GM18498 (cell line): Measurements from ENCODE around the gene RBM23.

Experiments
- ATAC-seq: cut with Tn5 transposase; IDR thresholded peaks from one replicate; pipeline ENCODE4 v1.9.1; 2021; ENCODE audit warnings: mild to moderate bottlenecking, moderate library complexity; ENCODE audit not compliant: unreplicated experiment

Gene RBM23

DNA sequence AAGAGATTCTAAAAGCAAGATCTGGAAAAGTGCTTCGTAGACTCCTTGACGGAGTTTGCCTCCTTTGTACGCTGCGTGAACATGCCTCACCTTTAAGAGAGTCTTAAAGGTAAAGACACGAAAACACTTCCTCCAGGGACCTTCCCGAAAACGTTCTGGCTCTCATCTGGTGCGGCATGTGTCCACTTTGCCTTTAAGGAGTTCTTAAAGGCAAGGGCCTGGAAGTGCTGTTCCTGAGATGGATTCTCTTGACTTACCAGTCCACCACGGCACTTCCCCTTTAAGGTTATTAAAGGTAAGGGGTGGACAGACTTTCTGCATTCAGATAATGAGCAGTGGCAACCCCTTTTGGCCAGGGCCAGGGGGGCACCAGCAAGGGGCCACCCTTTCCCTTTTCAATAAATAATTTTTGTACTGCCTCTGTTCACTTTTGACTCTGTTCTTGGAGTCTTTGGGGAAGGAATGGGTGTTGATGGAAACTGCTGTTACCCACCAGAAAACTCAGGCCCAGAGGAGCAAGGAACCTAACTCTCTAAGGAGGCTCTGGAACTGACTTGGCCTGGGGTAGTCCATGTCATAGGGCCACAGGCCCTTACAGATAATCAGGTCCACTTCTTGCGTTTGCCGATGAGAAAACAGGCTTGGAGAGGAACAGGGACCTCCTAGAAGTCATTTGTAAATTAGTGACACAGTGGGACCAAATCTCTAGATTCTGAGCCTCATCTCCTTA, 31.5 kb downstream of the RBM23 start:
- peak; percentile 32 for ATAC-seq

DNA sequence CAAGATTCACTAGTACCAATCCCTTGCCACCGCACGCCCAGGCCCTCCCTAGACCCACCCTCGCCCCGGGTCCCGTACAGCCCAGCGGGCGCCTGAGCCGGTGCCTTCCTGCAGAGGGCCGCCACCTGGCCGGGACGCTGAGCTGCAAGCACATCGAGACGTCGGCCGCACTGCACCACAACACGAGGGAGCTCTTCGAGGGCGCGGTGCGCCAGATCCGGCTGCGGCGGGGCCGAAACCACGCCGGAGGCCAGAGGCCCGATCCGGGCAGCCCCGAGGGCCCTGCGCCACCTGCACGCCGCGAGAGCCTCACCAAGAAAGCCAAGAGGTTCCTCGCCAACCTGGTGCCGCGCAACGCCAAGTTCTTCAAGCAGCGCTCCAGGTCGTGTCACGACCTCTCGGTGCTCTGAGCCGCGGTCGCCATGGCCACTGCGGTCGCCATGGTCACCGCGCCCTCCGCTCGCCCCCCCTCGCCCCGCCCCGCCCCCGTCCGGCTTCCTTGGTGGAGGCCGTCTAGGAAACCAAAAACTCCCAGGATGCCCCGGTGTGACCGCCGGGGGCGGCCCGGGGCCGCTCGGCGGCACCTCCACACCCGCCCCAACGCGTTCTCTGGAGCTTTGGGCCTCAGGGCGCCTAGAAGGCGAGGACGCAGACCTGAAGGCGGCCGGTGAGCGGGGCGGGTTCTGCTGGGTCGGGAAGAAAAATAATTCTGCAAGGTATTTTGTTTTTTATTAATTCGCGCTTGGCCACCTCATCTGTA, 32.3 kb downstream of the RBM23 start:
- ATAC-seq: peak; percentile 56

DNA sequence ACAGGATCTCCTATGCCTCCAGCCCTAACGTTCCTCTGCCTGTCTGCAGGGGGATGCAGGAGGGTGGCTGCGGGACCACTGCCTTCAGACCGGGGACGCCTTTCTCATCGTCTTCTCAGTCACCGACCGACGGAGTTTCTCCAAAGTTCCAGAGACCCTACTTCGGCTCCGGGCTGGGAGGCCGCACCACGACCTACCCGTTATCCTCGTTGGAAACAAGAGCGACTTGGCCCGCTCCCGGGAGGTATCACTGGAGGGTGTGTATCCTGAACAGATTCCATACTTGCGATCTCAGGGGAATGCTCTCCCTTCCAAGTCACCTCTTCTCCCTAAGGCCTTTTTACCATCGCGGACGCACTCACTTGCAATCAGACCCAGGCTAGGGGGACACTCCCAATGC, 33.0 kb downstream of the RBM23 start:
- no peak for ATAC-seq

DNA sequence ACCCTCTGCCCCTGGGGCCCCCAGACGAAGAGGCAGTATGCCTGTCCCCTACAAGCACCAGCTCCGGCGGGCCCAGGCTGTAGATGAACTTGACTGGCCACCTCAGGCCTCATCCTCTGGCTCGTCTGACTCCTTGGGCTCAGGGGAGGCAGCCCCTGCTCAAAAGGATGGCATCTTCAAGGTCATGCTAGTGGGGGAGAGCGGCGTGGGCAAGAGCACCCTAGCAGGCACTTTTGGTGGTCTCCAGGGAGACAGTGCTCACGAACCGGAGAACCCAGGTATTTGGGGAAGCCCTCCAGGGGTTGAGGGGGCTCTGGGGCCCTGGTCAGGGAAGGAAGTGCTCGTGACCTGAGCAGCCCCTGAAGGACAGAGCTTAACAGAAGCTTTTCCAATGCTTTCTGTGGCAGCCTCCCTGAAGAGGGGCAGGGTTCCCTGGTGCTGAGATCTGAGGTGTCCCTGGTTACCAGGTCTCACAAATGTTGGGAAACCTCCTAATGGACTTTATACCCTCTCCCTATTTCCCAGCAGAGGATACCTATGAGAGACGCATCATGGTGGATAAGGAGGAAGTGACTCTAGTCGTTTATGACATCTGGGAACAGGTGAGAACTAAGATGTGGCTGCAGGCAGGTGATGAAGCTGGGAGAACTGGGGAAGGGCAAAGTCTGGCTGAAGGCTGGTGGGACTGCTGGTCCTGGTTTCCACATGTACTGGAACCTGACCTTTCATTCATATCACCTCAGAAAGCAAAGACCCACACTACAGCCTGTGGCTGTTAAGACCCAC, 34.0 kb downstream of the RBM23 start:
- ATAC-seq: no peak

DNA sequence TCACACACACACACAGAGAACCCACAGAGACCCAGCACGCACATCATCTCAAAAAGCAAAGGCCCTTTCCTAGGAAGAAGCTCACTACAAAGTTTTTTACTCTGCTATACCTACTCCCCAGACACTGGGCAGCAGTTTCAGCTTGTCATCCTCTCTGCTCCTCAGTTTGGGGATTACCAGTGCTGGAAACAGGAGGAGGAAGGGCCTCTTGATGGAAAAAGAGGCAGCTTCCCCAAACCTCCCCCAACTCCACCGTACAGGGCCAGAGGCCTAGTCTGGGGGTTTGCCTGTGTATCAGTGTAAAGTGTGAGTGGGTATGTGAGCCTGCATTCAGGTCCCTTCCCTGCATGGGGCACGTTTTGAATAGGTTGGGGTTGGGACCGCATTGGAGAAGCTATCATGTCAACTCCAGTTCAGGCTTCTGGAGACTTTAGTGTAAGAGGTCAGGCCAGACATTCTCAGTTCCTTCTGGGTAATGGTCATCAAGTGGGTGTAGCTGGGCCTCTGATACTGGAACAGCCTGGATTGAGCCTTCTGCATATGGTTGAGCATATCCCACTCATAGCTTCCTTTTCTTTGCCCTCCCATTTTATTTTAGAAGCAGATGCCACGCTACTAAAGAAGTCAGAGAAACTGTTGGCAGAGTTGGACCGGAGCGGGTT, 34.7 kb downstream of the RBM23 start:
- no peak for ATAC-seq

DNA sequence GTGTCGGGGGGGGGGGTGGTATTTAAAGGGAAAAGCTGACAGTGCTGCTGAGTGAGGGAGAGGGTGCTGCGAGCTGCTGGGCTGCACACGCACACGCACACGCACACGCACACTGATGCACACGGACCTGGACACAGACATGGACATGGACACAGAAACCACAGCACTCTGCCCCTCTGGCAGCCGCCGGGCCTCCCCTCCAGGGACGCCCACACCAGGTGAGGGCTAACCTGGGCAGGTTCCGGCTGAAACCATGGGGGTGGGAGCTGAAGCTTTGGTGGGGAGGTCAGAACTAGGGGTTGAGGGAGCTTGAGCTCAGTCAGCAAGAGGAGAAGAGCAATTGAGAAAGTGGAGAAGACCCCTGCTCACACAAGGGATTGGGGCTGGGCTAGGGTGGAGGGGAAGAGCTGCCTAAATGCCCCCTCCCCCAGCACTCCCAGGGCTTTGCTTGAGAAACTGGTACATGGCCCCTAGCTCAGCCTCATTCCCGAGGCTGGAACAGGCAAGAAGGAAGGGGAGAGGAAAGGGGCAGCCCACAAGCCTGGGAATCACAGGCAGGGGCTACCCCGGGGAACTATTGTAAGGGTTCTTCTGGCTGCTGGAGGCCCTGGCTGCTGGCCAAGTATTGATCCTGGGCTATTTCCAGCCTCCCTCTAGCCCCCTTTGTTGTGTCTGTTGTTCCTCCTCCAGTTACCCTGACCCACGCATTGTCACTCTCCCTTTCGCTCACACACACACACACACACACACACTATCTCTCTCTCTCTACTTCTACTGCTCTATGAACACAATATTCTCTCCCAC, 35.6 kb downstream of the RBM23 start, which contains the start of gene REM2:
Gene REM2, plus strand, starts transcription at position 50 of the 804 bp plus-strand sequence. Its CDS starts 66 bp downstream, at position 116.
- ATAC-seq: no peak

DNA sequence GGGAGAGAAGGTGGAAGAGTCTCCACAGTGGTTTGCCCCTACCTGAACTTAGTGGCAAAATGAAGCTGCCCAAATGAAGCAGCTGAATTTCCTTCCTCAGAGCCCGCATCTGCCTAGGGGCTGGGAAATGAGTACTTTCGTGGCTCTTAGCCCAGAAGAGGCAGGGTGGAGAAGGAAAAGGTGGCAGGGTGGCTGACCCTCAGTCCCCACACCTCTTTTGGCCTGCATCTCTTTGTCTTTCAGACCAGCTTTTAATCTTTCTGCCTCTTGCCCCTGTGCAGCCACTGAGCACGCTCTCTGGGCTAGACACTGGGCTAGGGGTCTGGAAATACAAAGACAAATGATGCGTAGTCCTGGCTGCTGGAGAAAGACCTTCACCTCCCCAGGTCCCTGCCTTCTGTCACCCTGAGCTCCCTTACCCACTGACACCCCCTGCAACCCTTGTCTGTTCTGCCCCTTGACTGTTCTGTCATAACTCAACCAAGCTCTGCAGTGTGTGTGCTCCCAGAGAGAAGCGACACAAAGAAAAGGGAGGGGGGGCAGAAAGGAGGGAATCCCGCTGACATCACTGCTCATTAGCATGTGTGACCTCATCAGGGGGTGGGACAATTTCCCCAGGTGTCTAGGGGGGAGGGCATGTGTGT, 36.3 kb downstream of the RBM23 start:
- no peak for ATAC-seq

DNA sequence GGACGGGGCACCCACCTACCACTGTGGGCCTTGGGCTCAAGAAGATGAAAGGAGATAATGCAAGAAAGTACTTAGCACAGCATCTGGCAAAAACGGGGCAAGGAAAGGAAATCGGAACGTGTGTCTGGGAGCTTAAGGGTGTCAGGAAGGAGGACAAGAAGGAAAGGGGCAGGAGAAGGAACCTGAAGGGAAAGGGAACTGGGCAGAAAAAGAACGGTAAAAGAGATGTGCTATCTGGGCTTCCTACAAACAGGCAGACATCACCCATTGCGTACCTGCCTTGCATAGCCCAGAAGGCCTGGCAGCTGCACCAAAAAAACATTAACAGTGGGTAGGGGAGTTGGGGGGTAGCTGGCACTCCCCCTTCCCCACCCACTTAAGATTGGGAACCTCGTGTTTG, 36.9 kb downstream of the RBM23 start:
- ATAC-seq: no peak

DNA sequence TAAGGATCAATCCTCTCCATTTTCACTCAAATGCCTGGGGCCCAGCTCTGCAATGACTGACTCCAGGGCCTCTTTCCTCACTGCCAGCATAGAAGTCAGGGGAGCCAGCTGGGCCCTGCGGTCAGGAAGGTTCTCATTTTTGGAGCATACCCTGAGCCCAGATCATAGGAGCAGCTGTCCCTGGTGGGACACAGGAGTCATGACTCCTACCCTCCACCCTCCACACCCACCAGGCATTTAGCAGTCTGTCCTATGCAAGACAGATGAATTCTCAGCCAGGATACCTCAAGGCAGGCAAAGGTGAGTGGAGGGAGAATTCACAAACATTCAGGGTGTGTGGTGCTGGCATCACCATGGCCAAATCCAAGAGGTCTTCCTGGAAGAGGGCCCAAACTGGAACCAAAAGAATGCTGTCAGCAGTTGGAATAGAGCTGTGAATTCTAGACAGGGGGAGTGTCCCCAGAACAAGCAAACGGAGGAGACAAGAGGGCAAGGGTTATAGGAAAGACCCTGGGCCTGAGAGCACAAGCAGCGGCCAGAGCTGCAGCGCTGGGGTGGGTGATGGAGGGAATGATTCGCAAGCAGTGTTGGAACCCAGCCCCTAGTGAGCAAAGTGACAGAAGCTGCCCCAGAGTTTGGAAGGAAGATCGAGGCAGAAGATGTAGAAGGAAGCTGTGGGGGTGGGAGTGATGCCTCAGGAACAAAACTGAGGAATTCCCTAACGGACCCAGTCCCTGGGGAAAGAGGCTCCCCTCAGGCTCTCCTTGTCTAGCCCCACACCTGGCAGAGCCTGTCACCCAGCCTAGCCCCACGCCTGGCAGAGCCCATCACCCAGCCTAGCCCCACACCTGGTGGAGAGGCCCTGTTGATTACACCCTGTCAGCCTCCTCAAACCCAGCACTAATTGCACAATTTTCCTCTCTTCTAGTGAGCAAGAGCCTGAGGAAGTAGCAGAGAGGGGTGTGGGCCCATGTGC, 40.4 kb downstream of the RBM23 start:
- ATAC-seq: no peak

DNA sequence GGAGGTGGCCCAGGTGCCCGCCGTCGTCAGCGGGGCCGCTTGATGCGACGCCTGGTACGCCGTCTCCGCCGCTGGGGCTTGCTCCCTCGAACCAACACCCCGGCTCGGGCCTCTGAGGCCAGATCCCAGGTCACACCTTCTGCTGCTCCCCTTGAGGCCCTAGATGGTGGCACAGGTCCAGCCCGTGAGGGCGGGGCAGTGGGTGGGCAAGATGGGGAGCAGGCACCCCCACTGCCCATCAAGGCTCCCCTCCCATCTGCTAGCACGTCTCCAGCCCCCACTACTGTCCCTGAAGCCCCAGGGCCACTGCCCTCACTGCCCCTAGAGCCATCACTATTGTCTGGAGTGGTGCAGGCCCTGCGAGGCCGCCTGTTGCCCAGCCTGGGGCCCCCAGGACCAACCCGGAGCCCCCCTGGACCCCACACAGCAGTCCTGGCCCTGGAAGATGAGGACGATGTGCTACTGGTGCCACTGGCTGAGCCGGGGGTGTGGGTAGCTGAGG, 41.9 kb downstream of the RBM23 start:
- ATAC-seq: no peak

DNA sequence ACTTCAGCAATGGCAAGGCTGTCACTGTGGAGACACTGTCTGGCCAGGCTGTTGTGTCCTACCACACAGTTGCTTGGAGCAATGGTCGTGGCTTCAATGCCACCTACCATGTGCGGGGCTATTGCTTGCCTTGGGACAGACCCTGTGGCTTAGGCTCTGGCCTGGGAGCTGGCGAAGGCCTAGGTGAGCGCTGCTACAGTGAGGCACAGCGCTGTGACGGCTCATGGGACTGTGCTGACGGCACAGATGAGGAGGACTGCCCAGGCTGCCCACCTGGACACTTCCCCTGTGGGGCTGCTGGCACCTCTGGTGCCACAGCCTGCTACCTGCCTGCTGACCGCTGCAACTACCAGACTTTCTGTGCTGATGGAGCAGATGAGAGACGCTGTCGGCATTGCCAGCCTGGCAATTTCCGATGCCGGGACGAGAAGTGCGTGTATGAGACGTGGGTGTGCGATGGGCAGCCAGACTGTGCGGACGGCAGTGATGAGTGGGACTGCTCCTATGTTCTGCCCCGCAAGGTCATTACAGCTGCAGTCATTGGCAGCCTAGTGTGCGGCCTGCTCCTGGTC, 43.1 kb downstream of the RBM23 start:
- no peak for ATAC-seq

DNA sequence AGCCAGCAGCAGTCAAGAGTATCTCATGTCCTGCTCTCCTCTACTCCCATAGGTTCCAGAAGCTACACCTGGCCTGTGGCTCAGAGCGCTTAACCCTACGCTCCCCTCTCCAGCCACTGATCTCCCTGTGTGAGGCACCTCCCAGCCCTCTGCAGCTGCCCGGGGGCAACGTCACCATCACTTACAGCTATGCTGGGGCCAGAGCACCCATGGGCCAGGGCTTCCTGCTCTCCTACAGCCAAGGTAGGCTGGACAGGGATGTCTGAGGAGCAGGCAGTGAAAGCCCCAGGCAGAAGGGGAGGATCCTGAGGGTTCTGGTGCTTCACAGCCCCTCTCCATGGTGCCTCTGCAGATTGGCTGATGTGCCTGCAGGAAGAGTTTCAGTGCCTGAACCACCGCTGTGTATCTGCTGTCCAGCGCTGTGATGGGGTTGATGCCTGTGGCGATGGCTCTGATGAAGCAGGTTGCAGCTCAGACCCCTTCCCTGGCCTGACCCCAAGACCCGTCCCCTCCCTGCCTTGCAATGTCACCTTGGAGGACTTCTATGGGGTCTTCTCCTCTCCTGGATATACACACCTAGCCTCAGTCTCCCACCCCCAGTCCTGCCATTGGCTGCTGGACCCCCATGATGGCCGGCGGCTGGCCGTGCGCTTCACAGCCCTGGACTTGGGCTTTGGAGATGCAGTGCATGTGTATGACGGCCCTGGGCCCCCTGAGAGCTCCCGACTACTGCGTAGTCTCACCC, 43.8 kb downstream of the RBM23 start:
- no peak for ATAC-seq

DNA sequence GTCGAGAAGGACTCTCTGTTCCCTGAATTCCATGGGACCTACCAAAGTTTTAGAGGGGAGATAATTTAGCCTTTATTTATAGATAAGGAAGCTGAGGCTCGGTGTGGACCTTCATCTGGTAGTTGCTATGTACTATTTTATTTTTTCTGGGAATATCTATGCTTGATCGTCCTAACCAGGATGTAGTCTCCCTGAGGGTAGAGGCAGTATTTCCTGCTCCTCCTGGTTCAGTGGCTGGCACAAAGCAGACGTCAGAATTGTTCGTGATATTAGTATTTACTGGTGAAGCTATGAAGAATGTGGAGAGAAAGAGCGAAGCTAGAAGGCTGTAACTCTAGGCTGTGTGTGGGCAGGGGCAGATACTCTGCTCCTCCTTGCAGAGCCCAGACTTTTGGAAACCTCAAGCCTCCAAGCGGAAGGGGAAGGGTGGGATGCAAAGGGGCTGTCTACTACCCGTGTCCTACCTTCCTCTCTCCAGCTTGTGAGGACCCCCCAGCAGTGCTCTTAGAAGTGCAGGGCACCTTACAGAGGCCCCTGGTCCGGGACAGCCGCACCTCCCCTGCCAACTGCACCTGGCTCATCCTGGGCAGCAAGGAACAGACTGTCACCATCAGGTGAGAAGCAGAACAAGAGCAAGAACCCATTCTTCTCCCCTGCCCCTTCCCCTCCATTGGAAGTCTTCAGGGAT, 46.0 kb downstream of the RBM23 start:
- no peak for ATAC-seq

DNA sequence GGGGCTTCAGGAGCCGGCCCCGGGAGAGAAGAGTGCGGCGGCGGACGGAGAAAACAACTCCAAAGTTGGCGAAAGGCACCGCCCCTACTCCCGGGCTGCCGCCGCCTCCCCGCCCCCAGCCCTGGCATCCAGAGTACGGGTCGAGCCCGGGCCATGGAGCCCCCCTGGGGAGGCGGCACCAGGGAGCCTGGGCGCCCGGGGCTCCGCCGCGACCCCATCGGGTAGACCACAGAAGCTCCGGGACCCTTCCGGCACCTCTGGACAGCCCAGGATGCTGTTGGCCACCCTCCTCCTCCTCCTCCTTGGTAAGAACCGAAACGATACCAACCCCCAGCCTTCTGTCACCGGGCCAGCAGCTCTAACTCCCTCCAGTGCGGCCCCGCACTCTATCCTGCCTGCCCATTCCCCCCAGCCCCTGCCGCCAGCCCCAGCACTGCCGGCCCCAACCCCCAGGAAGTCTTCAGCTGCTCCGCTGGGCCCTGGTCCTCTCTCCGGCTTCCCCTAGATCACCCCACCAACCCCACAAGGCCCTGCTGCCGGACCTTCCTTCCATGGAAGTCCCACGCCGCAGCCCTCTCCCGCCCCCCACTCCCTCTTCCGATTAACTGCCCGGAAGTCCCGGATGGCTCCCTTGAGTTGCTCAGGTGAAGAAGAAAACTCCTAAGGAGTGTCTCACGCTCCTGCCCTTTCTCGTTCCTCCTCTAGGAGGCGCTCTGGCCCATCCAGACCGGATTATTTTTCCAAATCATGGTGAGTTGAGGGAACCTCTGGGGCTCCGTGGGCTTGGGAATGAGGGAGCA, 46.7 kb downstream of the RBM23 start:
- ATAC-seq: peak; percentile 26

DNA sequence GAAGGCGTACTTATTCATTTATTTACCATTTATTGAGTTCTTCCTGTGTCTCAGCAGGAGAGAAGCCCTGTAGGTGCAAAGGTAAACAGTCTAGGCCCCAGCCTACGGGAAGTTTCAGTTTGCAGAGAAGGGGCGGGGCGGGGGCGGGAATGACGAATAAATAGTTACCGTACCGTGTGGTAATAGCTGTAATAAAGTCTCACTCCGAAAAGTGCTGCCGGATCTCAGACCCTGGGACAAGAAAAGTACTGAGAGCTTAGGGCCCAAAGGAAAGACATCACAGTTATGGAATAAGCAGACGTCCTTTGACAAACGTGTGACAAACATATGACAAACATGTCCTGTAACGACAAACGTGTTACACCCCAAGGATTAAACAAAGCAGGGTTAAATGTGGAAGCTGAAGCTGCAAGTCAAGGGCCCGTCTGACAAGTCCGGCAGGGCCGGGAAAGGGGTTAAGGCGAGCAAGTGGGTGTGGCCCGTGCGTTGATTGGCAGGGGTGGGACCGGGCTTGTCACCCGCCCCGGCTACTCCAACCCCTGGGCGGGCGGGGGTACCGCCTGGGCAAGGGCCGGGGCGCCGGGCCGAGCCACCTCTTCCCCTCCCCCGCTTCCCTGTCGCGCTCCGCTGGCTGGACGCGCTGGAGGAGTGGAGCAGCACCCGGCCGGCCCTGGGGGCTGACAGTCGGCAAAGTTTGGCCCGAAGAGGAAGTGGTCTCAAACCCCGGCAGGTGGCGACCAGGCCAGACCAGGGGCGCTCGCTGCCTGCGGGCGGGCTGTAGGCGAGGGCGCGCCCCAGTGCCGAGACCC, 47.5 kb downstream of the RBM23 start, which contains the start of gene LRP10:
Gene LRP10, plus strand, starts transcription at position 517 of the 809 bp plus-strand sequence. CDS start 564 bp downstream, outside the sequence.
- ATAC-seq: peak; percentile 83
